Pancreas (tissue), 10 donors: ENCODE data around the gene EFCAB10. TPM values are rescaled to one million over a fixed set of nuclear protein-coding genes. Genes with fewer than 3 reads are reported as not detected.
"Not testable (repeated sequence)": the region's sequence is repeated elsewhere in the genome, so short reads cannot be mapped to it uniquely, and the experiment has no call there.

Experiments used
- ATAC-seq, 4 donors: fragments of 200-7000 bp; cut with Tn5 transposase; one replicate each; pipeline versions ENCODE4 v1.8.0 to v1.9.1; 2020; ENCODE audit warnings: mild to moderate bottlenecking in 4 of 4, moderate library complexity in 4 of 4
- DNase-seq, 6 donors: peaks; one replicate each; pipeline ENCODE4 v3.0.0-alpha.2; 2020
- FAIRE-seq: peaks from 2 replicates; lab custom pipeline; 2012; peaks lifted over from hg19 to GRCh38; lab: Jason Lieb, UNC
- H3K27ac ChIP-seq, 4 donors: fragments of 200-600 bp; sonication (generic); 1 replicate in 3 of 4; 2 replicates in 1 of 4; pipeline versions ENCODE4 v1.5.0 to v1.8.0; 2020
- H3K27me3 ChIP-seq, 4 donors: fragments of 200-600 bp; one replicate each; pipeline ENCODE4 v1.8.0; 2021
- H3K36me3 ChIP-seq, 3 donors: fragments of 200-600 bp; sonication (generic) in 1 of 3; one replicate each; pipeline versions ENCODE4 v1.5.0 to v1.8.0; 2020 to 2021
- H3K4me1 ChIP-seq, 3 donors: fragments of 200-600 bp; one replicate each; pipeline ENCODE4 v1.8.0; 2021
- H3K4me3 ChIP-seq, 4 donors: fragments of 200-600 bp; sonication (generic) in 2 of 4; one replicate each; pipeline versions ENCODE4 v1.5.0 to v1.8.0; 2020 to 2021
- H3K9me3 ChIP-seq, 4 donors: fragments of 200-600 bp; one replicate each; pipeline ENCODE4 v1.8.0; 2021
- WGBS, 2 donors: extraction: QIAGEN DNeasy Blood & Tissue Kit; methylation state at CpG; one replicate each; pipeline ENCODE4 v1.1.7; 2013; 5-methylcytosine and 5-hydroxymethylcytosine counted together
- intact Hi-C, 3 donors: fragments of 100-400 bp; cut with DNase I; formaldehyde crosslinking; loops; one replicate each; pipeline versions ENCODE4 v1.11.1 to v1.14.2; 2022
- polyA plus RNA-seq, 2 donors: library from polyadenylated mRNA; stranded (reverse); fragments of 200-250 nt; gene quantifications; one replicate each; pipeline ENCODE4 v1.2.3, GENCODE V29; 2013
- total RNA-seq, 6 donors: library from RNA; stranded (reverse); fragmentation: NEBNext Ultra II Directional in 4 of 6; extraction: Animal tissue kit (Norgen Biotek cat#: 25700) in 4 of 6; gene quantifications; one replicate each; pipeline versions ENCODE4 v1.2.1 to v1.2.4, GENCODE V29; 2021 to 2023
- TF ChIP-seq, protein P1 (sequence below), 4 donors: fragments of 200-600 bp; sonication (generic) in 3 of 4; IDR thresholded peaks; one replicate each; pipeline versions ENCODE4 v1.5.0 to v1.8.0; 2021; ENCODE audit warnings: antibody characterized with exemption in 4 of 4
- donor health status: healthy with polysubstance abuse.
- donor health status: DM: no; HTN: no; CAD: no; lungs with moderate emphysema.
- donor health status: DM: no; HTN: no; CAD: no.
- donor health status: control.
- donor health status: control.
- donor health status: Bipolar disorder and iron deficiency.
- donor health status: DM: yes; HTN: yes; CAD: no.
- donor health status: DM: no; HTN: no; CAD: no.
- donor health status: DM: no; HTN: no; CAD: no.
- donor health status: DM: yes; HTN: yes; CAD: no.

EFCAB10 gene
- total and polyA plus RNA-seq, 8 donors = 0.12 TPM; not detected in 7

DNA sequence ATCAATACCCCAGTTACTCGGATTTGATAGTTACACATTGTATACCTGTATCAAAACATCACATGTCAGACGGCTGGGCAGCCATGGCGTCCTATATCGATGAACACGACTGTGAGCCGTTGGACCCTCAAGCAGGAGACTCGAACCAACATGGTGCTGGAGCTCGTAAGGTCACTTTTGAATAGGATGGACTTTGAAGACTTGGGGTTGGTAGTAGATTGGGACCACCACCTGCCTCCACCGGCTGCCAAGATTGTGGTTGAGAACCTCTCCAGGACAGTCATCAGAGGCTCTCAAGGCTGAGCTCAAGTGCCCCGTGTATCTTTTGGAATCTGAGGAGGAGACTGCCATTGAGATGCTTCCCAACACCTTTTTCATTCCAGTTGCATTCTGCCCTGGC is 51.2 kb downstream of the EFCAB10 start:
- H3K4me1 ChIP-seq = peaks cover 0 to 12% (median 12%) of the 10 kb centered on the region in 3 donors
- DNase-seq (no peak), ATAC-seq (no peak), FAIRE-seq (no peak)
- 82 to 87% methylated on average over 10 of the region's 10 CpGs for WGBS, 2 donors
- H3K9me3 ChIP-seq = no peaks in the 10 kb centered on the region
- no peak overlapping the region for H3K27ac ChIP-seq
- no peak overlapping the region for H3K4me3 ChIP-seq
- TF ChIP-seq, protein P1, sequence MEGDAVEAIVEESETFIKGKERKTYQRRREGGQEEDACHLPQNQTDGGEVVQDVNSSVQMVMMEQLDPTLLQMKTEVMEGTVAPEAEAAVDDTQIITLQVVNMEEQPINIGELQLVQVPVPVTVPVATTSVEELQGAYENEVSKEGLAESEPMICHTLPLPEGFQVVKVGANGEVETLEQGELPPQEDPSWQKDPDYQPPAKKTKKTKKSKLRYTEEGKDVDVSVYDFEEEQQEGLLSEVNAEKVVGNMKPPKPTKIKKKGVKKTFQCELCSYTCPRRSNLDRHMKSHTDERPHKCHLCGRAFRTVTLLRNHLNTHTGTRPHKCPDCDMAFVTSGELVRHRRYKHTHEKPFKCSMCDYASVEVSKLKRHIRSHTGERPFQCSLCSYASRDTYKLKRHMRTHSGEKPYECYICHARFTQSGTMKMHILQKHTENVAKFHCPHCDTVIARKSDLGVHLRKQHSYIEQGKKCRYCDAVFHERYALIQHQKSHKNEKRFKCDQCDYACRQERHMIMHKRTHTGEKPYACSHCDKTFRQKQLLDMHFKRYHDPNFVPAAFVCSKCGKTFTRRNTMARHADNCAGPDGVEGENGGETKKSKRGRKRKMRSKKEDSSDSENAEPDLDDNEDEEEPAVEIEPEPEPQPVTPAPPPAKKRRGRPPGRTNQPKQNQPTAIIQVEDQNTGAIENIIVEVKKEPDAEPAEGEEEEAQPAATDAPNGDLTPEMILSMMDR (IDR thresholded peaks at IDR 0.05) = no peak
- intact Hi-C loops = no loop called here
- no peaks in the 10 kb centered on the region for H3K36me3 ChIP-seq
- H3K27me3 ChIP-seq = no peaks in the 10 kb centered on the region

DNA sequence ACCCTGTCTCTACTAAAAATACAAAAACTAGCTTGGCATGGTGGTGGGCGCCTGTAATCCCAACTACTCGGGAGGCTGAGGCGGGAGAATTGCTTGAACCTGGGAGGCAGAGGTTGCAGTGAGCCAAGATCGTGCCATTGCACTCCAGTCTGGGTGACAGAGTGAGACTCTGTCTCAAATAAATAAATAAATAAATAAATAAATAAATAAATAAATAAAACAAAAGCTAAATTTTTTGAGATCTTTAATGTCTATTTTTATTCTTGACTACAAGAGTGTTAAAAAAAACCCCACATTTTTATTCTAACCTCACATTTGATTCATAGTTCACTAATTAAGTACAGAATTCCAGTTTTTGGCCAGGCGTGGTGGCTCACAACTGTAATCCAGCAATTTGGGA is 53.6 kb downstream of the EFCAB10 start:
- DNase-seq, H3K4me3 ChIP-seq, H3K36me3 ChIP-seq, FAIRE-seq, intact Hi-C loops, ATAC-seq, H3K9me3 ChIP-seq, H3K27me3 ChIP-seq, H3K4me1 ChIP-seq, H3K27ac ChIP-seq: not testable (repeated sequence)
- WGBS, 2 donors = 91 to 93% methylated on average over 5 of the region's 5 CpGs

DNA sequence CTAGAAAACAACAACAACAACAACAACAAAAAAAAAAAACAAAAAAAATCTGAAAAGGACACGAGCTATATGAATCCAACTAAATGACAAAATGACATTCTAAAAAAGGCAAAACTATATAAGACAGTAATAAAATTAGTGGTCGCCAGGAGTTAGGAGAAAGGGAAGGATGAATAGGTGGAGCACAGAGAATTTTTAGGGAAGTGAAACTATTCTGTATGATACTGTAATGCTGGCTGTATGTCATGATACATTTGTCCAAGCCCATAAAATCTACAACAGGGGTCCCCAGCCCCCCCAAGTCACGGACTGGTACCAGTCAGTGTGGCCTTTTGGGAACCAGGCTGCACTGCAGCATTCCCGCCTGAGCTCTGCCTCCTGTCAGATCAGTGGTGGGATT is 56.5 kb downstream of the EFCAB10 start:
- H3K27me3 ChIP-seq = no peaks in the 10 kb centered on the region
- intact Hi-C loops = no loop called here
- ATAC-seq (no peak), FAIRE-seq (no peak), DNase-seq (no peak)
- TF ChIP-seq, protein P1 (IDR thresholded peaks at IDR 0.05) = no peak
- no peaks in the 10 kb centered on the region for H3K36me3 ChIP-seq
- H3K4me3 ChIP-seq = no peak overlapping the region
- peaks cover 0 to 10% (median 0%) of the 10 kb centered on the region in 3 donors for H3K4me1 ChIP-seq
- WGBS, 2 donors = 79 to 81% methylated on average over 4 of the region's 4 CpGs
- H3K27ac ChIP-seq = no peak overlapping the region
- no peaks in the 10 kb centered on the region for H3K9me3 ChIP-seq

DNA sequence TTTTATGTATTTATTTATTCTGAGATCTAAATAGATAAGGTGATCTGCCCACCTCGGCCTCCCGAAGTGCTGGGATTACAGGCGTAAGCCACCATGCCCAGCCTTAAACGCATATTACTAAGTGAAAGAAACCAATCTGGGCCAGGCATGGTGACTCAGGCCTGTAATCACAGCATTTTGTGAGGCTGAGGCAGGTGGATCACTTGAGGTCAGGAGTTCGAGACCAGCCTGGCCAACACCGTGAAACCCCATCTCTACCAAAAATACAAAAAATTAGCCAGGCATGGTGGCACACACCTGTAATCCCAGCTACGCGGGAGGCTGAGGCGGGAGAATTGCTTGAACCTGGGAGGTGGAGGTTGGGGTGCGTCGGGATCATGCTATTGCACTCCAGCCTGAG is 56.9 kb downstream of the EFCAB10 start:
- H3K4me1 ChIP-seq, H3K27ac ChIP-seq, H3K27me3 ChIP-seq, H3K4me3 ChIP-seq, ATAC-seq, DNase-seq, FAIRE-seq, H3K36me3 ChIP-seq, H3K9me3 ChIP-seq, intact Hi-C loops: not testable (repeated sequence)
- WGBS, 2 donors = 89 to 95% methylated on average over 11 of the region's 11 CpGs

DNA sequence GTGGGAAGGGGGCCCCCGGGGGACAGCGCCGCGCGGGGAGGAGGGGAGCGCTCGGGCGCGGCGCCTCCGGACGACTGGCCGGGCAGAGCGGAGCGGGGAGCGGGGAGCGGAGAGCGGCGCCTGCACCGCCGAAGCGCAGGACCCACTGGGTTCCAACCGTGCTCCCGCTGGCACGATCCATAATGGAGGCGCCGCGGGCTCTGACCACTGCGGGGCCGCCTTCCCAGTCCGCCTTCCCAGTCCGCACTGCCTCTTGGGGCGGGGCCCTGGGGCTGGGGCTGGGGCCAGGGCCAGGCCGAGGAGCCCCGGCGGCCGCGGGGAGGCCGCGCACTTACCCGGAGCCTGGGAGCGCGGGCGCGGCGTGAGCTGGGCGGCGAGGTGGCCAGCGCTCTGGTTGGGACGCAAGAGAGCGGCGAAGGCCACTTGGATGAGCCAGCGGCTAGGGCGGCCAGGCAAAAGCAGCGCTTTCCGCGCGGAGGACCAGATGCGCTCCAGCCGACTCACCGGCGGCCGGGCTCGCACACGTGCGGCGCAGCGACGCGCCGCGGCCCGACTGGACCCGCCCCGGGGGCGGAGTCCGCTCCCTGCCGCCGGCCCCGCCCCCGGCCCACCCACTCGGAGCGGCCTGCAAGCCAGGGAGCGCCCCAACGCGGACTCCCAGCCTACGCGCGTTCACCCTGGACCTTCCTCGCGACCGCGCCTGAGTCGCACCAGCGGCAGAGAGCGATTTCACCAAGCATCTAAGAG is 59.4 kb downstream of the EFCAB10 start, which contains the start of gene PUS7:
PUS7 (minus strand) TSS at position 555 of the 747 bp plus-strand sequence. CDS start 13,759 bp downstream, outside the sequence.
- no peak for FAIRE-seq
- WGBS, 2 donors = 0 to 1% methylated on average over 49 to 96 of the region's 96 CpGs
- ATAC-seq = peak; percentile 93 to 97 (median 96)
- intact Hi-C loops = no loop called here
- Histone ChIP-seq H3K4me3 (peak within 1 kb of the TSS; percentile 65 to 87 (median 75)), H3K27me3 (no peaks in the 10 kb centered on the region), H3K9me3 (no peaks in the 10 kb centered on the region), H3K27ac (peak within 1 kb of the TSS; percentile 73 to 93 (median 84)), H3K36me3 (no peaks in the 10 kb centered on the region), H3K4me1 (peaks cover 0 to 10% (median 0%) of the 10 kb centered on the region in 3 donors)
- DNase-seq = peak; percentile 83 to 94 (median 90)
- TF ChIP-seq, protein P1 (IDR thresholded peaks at IDR 0.05) = no peak
